ENCODE measurements around the gene UBE2I. TPM values are rescaled to one million over a fixed set of nuclear protein-coding genes. Genes with fewer than 3 reads are reported as not detected.

Gene UBE2I
- total RNA-seq, 1 experiment from 2014 or later = 290 TPM

- H3K27me3 ChIP-seq (ENCODE audit: insufficient read depth, low read length) = no peaks in the 10 kb centered on the region
- H4K8ac ChIP-seq (replicated peaks; ENCODE audit: insufficient read length, low read depth, low read length) = no peak overlapping the region
- no CpG with 5 or more reads among the region's 33 CpGs for WGBS (ENCODE audit: extremely low coverage, insufficient read length, low lambda C conversion rate)
- peaks cover 2 to 10% (median 4%) of the 10 kb centered on the region in 3 experiments; a peak in 4 of 7 replicates for H3K36me3 Mint-ChIP-seq (ENCODE audit: insufficient read depth in 1 of 3, low read depth in 3 of 3)
- H4K20me1 ChIP-seq (ENCODE audit: control insufficient read depth, insufficient read depth, insufficient read length) = no peaks in the 10 kb centered on the region
- no peak overlapping the region for H3K23ac ChIP-seq (ENCODE audit: insufficient read length, low read depth, low read length)
- H3K9me3 ChIP-seq (ENCODE audit: control insufficient read depth, low read depth, low read length) = no peaks in the 10 kb centered on the region
- no peak overlapping the region; a peak in 1 of 7 replicates for H3K27ac Mint-ChIP-seq
- H3K4me2 ChIP-seq (ENCODE audit: insufficient read depth, insufficient read length, low read length) = no peak overlapping the region
- H2BK120ac ChIP-seq (ENCODE audit: low read depth, low read length, poor library complexity, severe bottlenecking) = no peak overlapping the region
- no peak overlapping the region for H3T11ph ChIP-seq (ENCODE audit: low read length)
- no peaks in the 10 kb centered on the region for H3K27me3 Mint-ChIP-seq (ENCODE audit: low read depth)
- no peak overlapping the region for H3K4me3 Mint-ChIP-seq
- H2BK12ac ChIP-seq (ENCODE audit: insufficient read length, low read depth, low read length) = no peak overlapping the region
- peaks cover 4 to 9% of the 10 kb centered on the region in 2 experiments for H3K4me1 Mint-ChIP-seq
- no peak overlapping the region for H3K27ac ChIP-seq (ENCODE audit: insufficient read length, low read depth, low read length)
- no peak for DNase-seq
- no peak overlapping the region for H4K5ac ChIP-seq (ENCODE audit: insufficient read length, low read depth, low read length)
- H3K4ac ChIP-seq (ENCODE audit: low read depth, low read length) = no peak overlapping the region
- no peak overlapping the region for H3K56ac ChIP-seq (ENCODE audit: insufficient read length, low read depth, low read length)
- no peak overlapping the region for H2AFZ ChIP-seq (ENCODE audit: low read length)
- H2BK15ac ChIP-seq (ENCODE audit: low read depth, low read length) = no peak overlapping the region
- no peak for TF ChIP-seq CTCF (conservative IDR thresholded peaks at IDR 0.05)
- H2BK20ac ChIP-seq (ENCODE audit: low read depth, low read length, poor library complexity, severe bottlenecking) = no peak overlapping the region
- H4K91ac ChIP-seq (ENCODE audit: insufficient read length, low read depth, low read length) = no peak overlapping the region
- no peak overlapping the region for H3K9ac ChIP-seq (ENCODE audit: extremely low read depth, insufficient read length, low read length)
- no peaks in the 10 kb centered on the region for H3K79me1 ChIP-seq (ENCODE audit: insufficient read depth, low read depth, low read length, poor library complexity, severe bottlenecking)
- no peaks in the 10 kb centered on the region; a peak in 1 of 5 replicates for H3K9me3 Mint-ChIP-seq
- H3K4me1 ChIP-seq (ENCODE audit: insufficient read depth, low read length) = no peaks in the 10 kb centered on the region
- no peak overlapping the region for H2BK5ac ChIP-seq (ENCODE audit: insufficient read length, low read length)
- H2AK5ac ChIP-seq (ENCODE audit: insufficient read length, low read length) = no peak overlapping the region
- no peak overlapping the region; the same call in 1 of the 2 replicates for H3K14ac ChIP-seq (ENCODE audit: insufficient read depth, low read length)
- peaks cover 3% of the 10 kb centered on the region for H3K23me2 ChIP-seq (ENCODE audit: insufficient read length, low read depth, low read length, poor library complexity, severe bottlenecking)
- peaks cover 2% of the 10 kb centered on the region; the same call in 1 of the 2 replicates for H3K79me2 ChIP-seq (ENCODE audit: insufficient read depth, low read length)
- no peak overlapping the region for H3K18ac ChIP-seq (ENCODE audit: insufficient read length, low read depth, low read length)
Measured at GRCh38 chr16:1356061-1356900, 46.8 kb downstream of the UBE2I start.

Data from H9 (cell line).